GM18519 (cell line): ENCODE results near the gene MNX1.

ENCODE experiments used
- ATAC-seq: cut with Tn5 transposase; IDR thresholded peaks from one replicate; pipeline ENCODE4 v1.9.1; 2021; ENCODE audit warnings: mild to moderate bottlenecking, moderate library complexity; ENCODE audit not compliant: unreplicated experiment, low FRiP score

The MNX1 gene

GRCh38 chr7:157004521-157005455, 5.7 kb downstream of the MNX1 start:
- no peak for ATAC-seq

GRCh38 chr7:157003756-157004520, 6.5 kb downstream of the MNX1 start:
- ATAC-seq: no peak

- ATAC-seq: no peak
Observed at GRCh38 chr7:157003445-157003755, 7.1 kb downstream of the MNX1 start.

GRCh38 chr7:157002819-157003421, 7.5 kb downstream of the MNX1 start:
- no peak for ATAC-seq

GRCh38 chr7:157001920-157002818, 8.3 kb downstream of the MNX1 start:
- ATAC-seq: no peak

- ATAC-seq: no peak
Observed at GRCh38 chr7:157000741-157001653, 9.5 kb downstream of the MNX1 start.

- ATAC-seq: no peak
Observed at GRCh38 chr7:156999958-157000726, 10.3 kb downstream of the MNX1 start.

- no peak for ATAC-seq
Observed at GRCh38 chr7:156998988-156999957, 11.2 kb downstream of the MNX1 start.

- ATAC-seq: no peak
Observed at GRCh38 chr7:156994417-156994816, 16.0 kb downstream of the MNX1 start.

GRCh38 chr7:156993925-156994235, 16.6 kb downstream of the MNX1 start:
- ATAC-seq: no peak

GRCh38 chr7:156993021-156993924, 17.2 kb downstream of the MNX1 start:
- no peak for ATAC-seq

- ATAC-seq: no peak
Observed at GRCh38 chr7:156989766-156990535, 20.5 kb downstream of the MNX1 start.

- no peak for ATAC-seq
Observed at GRCh38 chr7:156988343-156989185, 21.9 kb downstream of the MNX1 start.

- no peak for ATAC-seq
Observed at GRCh38 chr7:156986378-156986777, 24.1 kb downstream of the MNX1 start.
